Fibroblast of villous mesenchyme (primary cell): ENCODE results near the gene MAD1L1. TPM values are rescaled to one million over a fixed set of nuclear protein-coding genes. Genes with fewer than 3 reads are reported as not detected.

ENCODE experiments used
- DNase-seq: peaks from one replicate; pipeline ENCODE4 v3.0.0-alpha.2; 2010; ENCODE audit warnings: low read depth
- H3K4me3 ChIP-seq: 2 replicates; pipeline ENCODE4 v1.5.1; 2011; ENCODE audit warnings: low read depth, mild to moderate bottlenecking, low read length
- CTCF ChIP-seq: IDR thresholded peaks from 2 replicates; pipeline ENCODE4 v1.5.1; 2012; ENCODE audit warnings: low read depth, mild to moderate bottlenecking, low read length; ENCODE audit not compliant: insufficient read depth
- total RNA-seq: library from RNA; depleted of rRNA; stranded (reverse); fragments of >200 nt; gene quantifications from 2 replicates; pipeline ENCODE4 v1.2.3, GENCODE V29; 2012

MAD1L1 gene
- total RNA-seq, 1 donor = 43.6 TPM

GRCh38 chr7:2202361-2202761, 30.4 kb downstream of the MAD1L1 start:
- no peak overlapping the region for H3K4me3 ChIP-seq
- no peak for DNase-seq
- TF ChIP-seq CTCF = no peak

GRCh38 chr7:2201686-2202360, 30.9 kb downstream of the MAD1L1 start:
- TF ChIP-seq CTCF = no peak
- no peak for DNase-seq
- no peak overlapping the region for H3K4me3 ChIP-seq

GRCh38 chr7:2201128-2201527, 31.6 kb downstream of the MAD1L1 start:
- DNase-seq = no peak
- TF ChIP-seq CTCF = no peak
- H3K4me3 ChIP-seq = no peak overlapping the region

GRCh38 chr7:2200584-2200980, 32.2 kb downstream of the MAD1L1 start:
- no peak for DNase-seq
- TF ChIP-seq CTCF = no peak

GRCh38 chr7:2199956-2200583, 32.7 kb downstream of the MAD1L1 start:
- TF ChIP-seq CTCF = no peak
- no peak overlapping the region for H3K4me3 ChIP-seq
- no peak for DNase-seq

More at GRCh38 chr7:2200584-2200980, 32.2 kb downstream of the MAD1L1 start:
- H3K4me3 ChIP-seq = no peak overlapping the region

GRCh38 chr7:2199528-2199927, 33.2 kb downstream of the MAD1L1 start:
- H3K4me3 ChIP-seq = no peak overlapping the region
- no peak for TF ChIP-seq CTCF
- DNase-seq = no peak

GRCh38 chr7:2198760-2199159, 34.0 kb downstream of the MAD1L1 start:
- no peak overlapping the region for H3K4me3 ChIP-seq
- TF ChIP-seq CTCF = no peak
- DNase-seq = no peak
